Measurements from ENCODE around the gene MPV17L2.
"Not testable (repeated sequence)": the region's sequence is repeated elsewhere in the genome, so short reads cannot be mapped to it uniquely, and the experiment has no call there.

Gene MPV17L2

GRCh38 chr19:18203863-18204393 lies 10.9 kb downstream of the MPV17L2 start, which contains the start of gene RAB3A:
Gene RAB3A, minus strand, starts transcription at chr19:18204042. Its CDS starts 1,302 bp downstream, at chr19:18202740.
- DNase-seq (ENCODE audit: low read depth), result peak; percentile 100
- TF ChIP-seq MYC (IDR thresholded peaks at IDR 0.05; ENCODE audit: low read depth, low read length) (0 out of 2 replicates have a peak, but pooled peaks have one; percentile 7), CTCF (IDR thresholded peaks at IDR 0.05; ENCODE audit: low read depth, low read length) (no peak), POLR2A (IDR thresholded peaks at IDR 0.05; ENCODE audit: extremely low read depth, insufficient read length) (no peak), MAX (IDR thresholded peaks at IDR 0.05; ENCODE audit: low read depth, low read length) (0 out of 2 replicates have a peak, but pooled peaks have one; percentile 7)
- peak within 1 kb of the TSS; percentile 50 for H3K4me3 ChIP-seq (ENCODE audit: low read depth, low read length)

GRCh38 chr19:18204394-18205199 lies 11.6 kb downstream of the MPV17L2 start:
- H3K4me3 ChIP-seq (ENCODE audit: low read depth, low read length), result peak overlapping the region; percentile 50
- no peak for DNase-seq (ENCODE audit: low read depth)
- TF ChIP-seq MAX (IDR thresholded peaks at IDR 0.05; ENCODE audit: low read depth, low read length), result no peak
- TF ChIP-seq CTCF (IDR thresholded peaks at IDR 0.05; ENCODE audit: low read depth, low read length), result no peak
- 0 out of 2 replicates have a peak, but pooled peaks have one; percentile 6 for TF ChIP-seq MYC (IDR thresholded peaks at IDR 0.05; ENCODE audit: low read depth, low read length)

GRCh38 chr19:18205200-18205892 lies 12.3 kb downstream of the MPV17L2 start:
- TF ChIP-seq MAX (IDR thresholded peaks at IDR 0.05; ENCODE audit: low read depth, low read length), result peak; percentile 6; the same call in 1 of the 2 replicates
- no peak for TF ChIP-seq POLR2A (IDR thresholded peaks at IDR 0.05; ENCODE audit: extremely low read depth, insufficient read length)
- DNase-seq (ENCODE audit: low read depth), result peak; percentile 64
- H3K4me3 ChIP-seq (ENCODE audit: low read depth, low read length), result peak overlapping the region; percentile 50

GRCh38 chr19:18206018-18206417 lies 13.0 kb downstream of the MPV17L2 start:
- no peak for TF ChIP-seq MAX (IDR thresholded peaks at IDR 0.05; ENCODE audit: low read depth, low read length)
- no peak for TF ChIP-seq CTCF (IDR thresholded peaks at IDR 0.05; ENCODE audit: low read depth, low read length)
- no peak for TF ChIP-seq POLR2A (IDR thresholded peaks at IDR 0.05; ENCODE audit: extremely low read depth, insufficient read length)
- no peak for TF ChIP-seq MYC (IDR thresholded peaks at IDR 0.05; ENCODE audit: low read depth, low read length)
- no peak overlapping the region for H3K4me3 ChIP-seq (ENCODE audit: low read depth, low read length)
- no peak for DNase-seq (ENCODE audit: low read depth)

GRCh38 chr19:18208098-18208951 lies 15.3 kb downstream of the MPV17L2 start:
- no peak overlapping the region for H3K4me3 ChIP-seq (ENCODE audit: low read depth, low read length)
- DNase-seq (ENCODE audit: low read depth), result peak; percentile 51
- TF ChIP-seq POLR2A (IDR thresholded peaks at IDR 0.05; ENCODE audit: extremely low read depth, insufficient read length) (no peak), CTCF (IDR thresholded peaks at IDR 0.05; ENCODE audit: low read depth, low read length) (peak; percentile 27), MAX (IDR thresholded peaks at IDR 0.05; ENCODE audit: low read depth, low read length) (no peak), MYC (IDR thresholded peaks at IDR 0.05; ENCODE audit: low read depth, low read length) (no peak)

- not testable (repeated sequence) for DNase-seq (ENCODE audit: low read depth); H3K4me3 ChIP-seq (ENCODE audit: low read depth, low read length)
These were observed 16.9 kb downstream of the MPV17L2 start for GRCh38 chr19:18209912-18210311.

Data from NB4 (cell line).